OCI-LY3 (cell line): ENCODE data around the gene CSRP3.

ENCODE experiments used
- H2AFZ ChIP-seq: fragments of 200-600, 300-600 bp; shearing (Covaris generic); 2 replicates; pipeline ENCODE4 v1.6.0; 2014; ENCODE audit warnings: antibody characterized with exemption, low read depth, low read length
- H3K27ac ChIP-seq: fragments of 200-600, 300-600 bp; sonication (generic); 2 replicates; pipeline ENCODE4 v1.5.1; 2014; ENCODE audit warnings: mild to moderate bottlenecking, low read length, moderate library complexity, mixed read lengths
- H3K27me3 ChIP-seq: fragments of 200-600, 300-600 bp; sonication (generic); 2 replicates; pipeline ENCODE4 v1.6.1; 2014; ENCODE audit warnings: low read depth, low read length, mixed read lengths
- H3K36me3 ChIP-seq: fragments of 200-600, 300-600 bp; sonication (generic); replicated peaks from 2 replicates; pipeline ENCODE3; 2014; ENCODE audit warnings: low read depth, low read length, mixed read lengths
- H3K4me1 ChIP-seq: fragments of 300-600, 200-600 bp; sonication (generic); 2 replicates; pipeline ENCODE4 v1.6.1; 2014; ENCODE audit warnings: low read length, mixed read lengths
- H3K4me2 ChIP-seq: fragments of 200-600, 300-600 bp; sonication (generic); 2 replicates; pipeline ENCODE4 v1.6.1; 2014; ENCODE audit warnings: low read length, mixed read lengths
- H3K4me3 ChIP-seq: fragments of 300-600, 200-600 bp; sonication (generic); 2 replicates; pipeline ENCODE4 v1.5.1; 2014; ENCODE audit warnings: antibody characterized with exemption, mild to moderate bottlenecking, low read length, moderate library complexity
- H3K79me2 ChIP-seq: fragments of 300-600, 200-600 bp; shearing (Covaris generic); 2 replicates; pipeline ENCODE4 v1.6.1; 2014; ENCODE audit warnings: mild to moderate bottlenecking, low read length, mixed read lengths
- H3K9ac ChIP-seq: fragments of 300-600, 200-600 bp; shearing (Covaris generic); 2 replicates; pipeline ENCODE4 v1.6.0; 2014; ENCODE audit warnings: mild to moderate bottlenecking, low read length, moderate library complexity
- H3K9me3 ChIP-seq: fragments of 200-600, 300-600 bp; shearing (Covaris generic); 2 replicates; pipeline ENCODE4 v1.6.1; 2014; ENCODE audit warnings: low read length, mixed read lengths; ENCODE audit not compliant: insufficient read depth
- H4K20me1 ChIP-seq: fragments of 200-600, 300-600 bp; sonication (generic); 2 replicates; pipeline ENCODE4 v1.6.1; 2016; ENCODE audit warnings: low read length, mixed read lengths; ENCODE audit not compliant: insufficient read depth
- CTCF ChIP-seq: fragments of 200-600, 300-600 bp; sonication (generic); IDR thresholded peaks from 2 replicates; pipeline ENCODE4 v1.5.1; 2014; ENCODE audit warnings: antibody characterized with exemption, low read length, low read depth
- EZH2phosphoT487 ChIP-seq: fragments of 200-600 bp; shearing (Covaris generic); IDR thresholded peaks from 2 replicates; pipeline ENCODE4 v1.6.1; 2018; ENCODE audit warnings: antibody characterized with exemption, mixed run types, low read depth

Gene CSRP3

GRCh38 chr11:19242179-19242932 lies 40.6 kb upstream of the CSRP3 start:
- TF ChIP-seq CTCF (no peak), EZH2phosphoT487 (no peak)
- Histone ChIP-seq H3K27me3 (no peaks in the 10 kb centered on the region), H2AFZ (no peak overlapping the region), H3K4me2 (peak overlapping the region; percentile 97), H3K27ac (no peak overlapping the region), H3K9me3 (no peaks in the 10 kb centered on the region; the same call in 1 of the 2 replicates), H3K4me3 (peak overlapping the region; percentile 87), H3K4me1 (peaks cover 41% of the 10 kb centered on the region), H4K20me1 (no peaks in the 10 kb centered on the region), H3K36me3 (peaks cover 21% of the 10 kb centered on the region), H3K79me2 (peaks cover 28% of the 10 kb centered on the region), H3K9ac (peak overlapping the region; percentile 94)

- Histone ChIP-seq H3K79me2 (peaks cover 28% of the 10 kb centered on the region), H3K4me3 (peak overlapping the region; percentile 87), H3K27ac (peak overlapping the region; percentile 77), H4K20me1 (no peaks in the 10 kb centered on the region), H3K9ac (peak overlapping the region; percentile 94), H3K9me3 (no peaks in the 10 kb centered on the region), H2AFZ (no peak overlapping the region; the same call in 1 of the 2 replicates), H3K36me3 (peaks cover 29% of the 10 kb centered on the region), H3K4me2 (peak overlapping the region; percentile 97), H3K4me1 (peaks cover 41% of the 10 kb centered on the region), H3K27me3 (no peaks in the 10 kb centered on the region)
- no peak for TF ChIP-seq CTCF
- no peak for TF ChIP-seq EZH2phosphoT487
Observed at GRCh38 chr11:19241260-19242178, 39.7 kb upstream of the CSRP3 start.

- Histone ChIP-seq H3K27me3 (no peaks in the 10 kb centered on the region), H3K27ac (peak within 1 kb of the TSS; percentile 77), H3K4me2 (peak within 1 kb of the TSS; percentile 97), H3K9ac (peak within 1 kb of the TSS; percentile 94), H2AFZ (peak within 1 kb of the TSS; percentile 52), H3K79me2 (peaks cover 28% of the 10 kb centered on the region), H3K4me3 (peak within 1 kb of the TSS; percentile 91), H4K20me1 (no peaks in the 10 kb centered on the region), H3K9me3 (no peaks in the 10 kb centered on the region), H3K36me3 (peaks cover 37% of the 10 kb centered on the region), H3K4me1 (peaks cover 41% of the 10 kb centered on the region)
- TF ChIP-seq EZH2phosphoT487, result no peak
- no peak for TF ChIP-seq CTCF
Observed at GRCh38 chr11:19240420-19241259, 38.9 kb upstream of the CSRP3 start, which contains the start of gene E2F8. TSS of gene E2F8 (minus strand) at chr11:19240945. CDS start at chr11:19240121, 824 bp downstream.
